AG08396 (cell line): ENCODE measurements around the gene MECR.

Source experiments
- DNase-seq: peaks from one replicate; pipeline ENCODE4 v3.0.0; 2012; ENCODE audit warnings: low spot score, mixed read lengths

Gene MECR

DNA sequence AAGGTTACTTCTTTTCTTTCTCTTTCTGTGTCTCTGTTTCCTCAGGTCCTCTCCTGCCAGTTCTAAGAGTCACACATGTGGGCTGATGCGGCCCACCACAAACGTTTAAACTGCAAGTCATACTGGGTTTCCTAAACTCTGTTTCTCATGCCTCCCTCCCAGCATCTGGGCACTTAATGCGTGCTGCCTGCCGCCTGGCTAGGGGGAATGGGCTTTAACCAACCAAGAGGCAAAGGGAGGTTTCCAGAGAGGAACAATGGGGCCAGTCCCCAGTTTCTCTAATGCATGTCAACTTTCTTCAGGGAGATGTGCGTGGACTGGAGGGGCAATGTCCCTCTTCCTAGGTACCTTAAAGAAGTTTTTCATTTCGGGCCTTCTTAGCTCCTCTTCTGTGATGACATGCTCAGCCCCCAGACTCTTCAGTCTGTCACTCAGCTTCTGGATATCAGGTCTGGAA, 29.1 kb downstream of the MECR start:
- no peak for DNase-seq

DNA sequence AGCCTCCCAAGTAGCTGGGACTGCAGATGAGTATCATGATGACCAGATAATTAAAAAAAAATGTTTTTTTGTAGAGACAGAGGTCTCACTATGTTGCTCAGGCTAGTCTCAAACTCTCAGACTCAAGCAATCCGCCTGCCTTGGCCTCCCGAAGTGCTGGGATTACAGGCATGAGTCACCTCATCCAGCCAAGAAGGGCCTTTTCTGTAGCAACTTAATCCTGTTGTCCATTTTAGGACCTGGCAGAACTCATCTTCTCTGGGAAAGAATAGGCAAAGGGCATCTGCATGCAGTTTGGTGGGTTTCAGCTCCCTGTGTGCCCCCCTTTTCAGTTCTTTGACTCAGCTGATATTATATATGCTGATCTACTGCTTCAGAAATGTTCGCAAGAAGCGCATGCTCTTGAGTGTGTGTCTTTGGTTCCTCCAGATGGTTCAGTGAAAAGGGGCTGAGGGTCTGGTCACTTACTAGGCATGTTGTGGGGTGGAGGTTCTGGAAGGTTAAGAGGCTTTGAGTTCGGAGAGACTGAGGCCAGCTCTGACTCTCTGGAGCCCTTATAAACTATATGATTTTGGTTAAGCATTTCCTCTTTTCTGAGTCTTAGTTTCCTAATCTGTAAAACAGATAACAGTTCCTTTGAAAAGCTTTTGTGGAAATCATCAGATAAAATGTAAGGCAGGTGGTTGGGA, 29.7 kb downstream of the MECR start:
- DNase-seq, result no peak

DNA sequence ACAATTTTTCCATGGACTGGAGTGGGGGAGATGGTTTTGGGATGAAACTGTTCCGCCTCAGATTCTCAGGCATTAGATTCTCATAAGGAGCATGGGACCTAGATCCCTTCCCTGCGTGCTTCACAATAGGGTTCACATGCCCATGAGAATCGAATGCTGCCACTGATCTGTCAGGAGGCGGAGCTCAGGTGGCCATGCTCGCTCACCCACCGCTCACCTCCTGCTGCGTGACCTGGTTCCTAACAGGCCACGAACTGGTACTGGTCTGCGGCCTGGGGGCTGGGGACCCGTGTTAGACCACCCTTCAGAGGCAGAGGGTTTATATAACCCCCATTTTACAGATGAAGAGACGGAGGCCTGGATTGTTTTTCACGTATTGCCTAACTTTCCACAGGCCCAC, 32.7 kb downstream of the MECR start:
- DNase-seq, result no peak

DNA sequence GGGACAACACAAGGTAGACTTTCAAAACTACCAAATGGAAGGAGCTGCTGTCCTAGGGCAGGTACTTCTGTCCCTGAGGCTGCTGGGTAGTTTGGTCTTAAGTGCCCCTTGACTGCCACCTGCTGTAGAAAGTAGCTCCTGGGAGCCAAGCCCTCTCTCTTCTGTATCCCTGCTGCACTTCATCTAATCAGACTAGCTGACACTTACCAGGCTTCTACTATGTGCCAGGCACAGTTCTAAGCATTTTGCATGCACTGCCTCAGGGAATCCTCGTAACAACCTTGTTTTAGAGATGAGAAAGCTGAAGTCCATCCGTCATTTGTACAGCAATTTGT, 33.2 kb downstream of the MECR start:
- no peak for DNase-seq

DNA sequence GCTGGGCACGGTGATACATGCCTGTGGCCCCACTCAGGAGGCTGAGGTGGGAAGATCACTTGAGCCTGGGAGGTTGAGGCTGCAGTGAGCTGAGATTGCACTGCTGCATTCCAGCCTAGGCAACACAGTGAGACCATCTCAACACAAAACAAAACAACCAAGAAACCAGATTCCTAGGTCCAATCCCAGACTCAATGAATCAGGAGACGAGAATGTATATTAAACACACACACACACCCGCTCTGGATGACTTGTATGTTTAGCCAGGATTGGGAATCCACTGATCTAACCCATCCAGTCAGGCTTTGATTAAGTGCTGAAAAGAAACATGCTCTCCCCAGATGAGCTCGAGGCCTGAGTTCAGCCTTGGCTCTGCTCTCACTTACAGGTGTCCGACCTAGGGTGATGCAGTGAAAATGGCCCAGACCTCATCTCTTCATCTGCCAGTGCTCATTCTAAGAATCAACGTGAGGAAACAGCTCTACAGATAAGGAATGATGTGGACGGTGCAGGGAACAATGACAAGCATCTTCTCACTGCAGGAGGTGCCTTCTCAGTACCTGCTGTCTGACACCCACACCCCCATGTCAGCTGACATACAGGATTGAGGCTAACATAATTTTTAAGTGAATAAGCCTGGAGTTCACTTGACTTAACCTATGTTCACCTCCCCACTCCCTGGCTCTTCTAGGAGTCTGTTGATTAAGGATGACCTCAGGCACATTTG, 33.7 kb downstream of the MECR start:
- peak; percentile 78 for DNase-seq

DNA sequence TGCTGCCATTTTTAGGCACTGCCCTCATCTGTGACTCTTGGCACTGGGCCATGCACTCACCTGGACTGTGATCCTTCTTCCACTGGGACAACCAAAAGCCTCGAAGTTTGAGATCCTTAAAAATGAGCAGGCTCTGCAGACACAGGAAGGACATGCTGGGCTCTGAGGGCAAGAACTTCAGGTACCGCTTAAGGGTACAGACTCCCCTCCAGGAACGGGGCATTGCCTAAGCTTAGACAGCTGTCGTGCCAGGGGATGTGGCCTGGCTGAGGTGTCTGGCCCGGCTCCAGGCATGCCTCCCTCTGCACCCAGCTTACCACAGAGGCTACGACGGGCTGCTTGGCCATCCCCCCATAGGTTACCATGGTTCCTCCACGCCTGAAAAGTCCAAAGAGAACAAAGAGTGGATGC, 34.8 kb downstream of the MECR start:
- no peak for DNase-seq

DNA sequence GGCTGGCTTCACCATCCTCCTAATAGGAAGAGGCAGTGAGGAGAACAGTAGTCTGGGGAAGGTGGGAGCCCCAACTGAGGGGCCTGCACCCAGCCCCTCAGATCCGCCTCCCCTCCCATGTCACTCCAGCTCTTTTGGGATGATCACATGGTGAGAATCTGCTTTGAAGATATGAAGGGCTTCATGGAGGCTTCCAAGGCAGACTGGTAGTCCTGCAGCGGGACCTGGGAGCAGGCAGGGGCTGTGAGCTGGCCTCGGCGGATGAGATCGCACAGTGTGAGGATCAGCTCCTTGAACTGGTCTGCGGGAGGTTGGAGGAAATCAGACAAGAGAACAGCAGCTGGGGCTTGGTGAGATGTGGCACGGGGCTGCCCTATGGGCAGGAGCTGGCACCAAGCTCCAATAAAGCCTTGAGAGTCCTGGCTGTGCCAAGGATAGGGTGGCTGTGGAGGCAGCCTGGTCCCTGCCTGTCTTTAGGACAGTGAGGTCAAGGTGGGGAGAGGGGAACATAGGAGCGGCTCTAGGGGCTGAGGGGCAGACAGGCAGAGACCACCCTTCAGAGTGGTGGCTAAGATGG, 36.8 kb downstream of the MECR start:
- DNase-seq, result no peak

DNA sequence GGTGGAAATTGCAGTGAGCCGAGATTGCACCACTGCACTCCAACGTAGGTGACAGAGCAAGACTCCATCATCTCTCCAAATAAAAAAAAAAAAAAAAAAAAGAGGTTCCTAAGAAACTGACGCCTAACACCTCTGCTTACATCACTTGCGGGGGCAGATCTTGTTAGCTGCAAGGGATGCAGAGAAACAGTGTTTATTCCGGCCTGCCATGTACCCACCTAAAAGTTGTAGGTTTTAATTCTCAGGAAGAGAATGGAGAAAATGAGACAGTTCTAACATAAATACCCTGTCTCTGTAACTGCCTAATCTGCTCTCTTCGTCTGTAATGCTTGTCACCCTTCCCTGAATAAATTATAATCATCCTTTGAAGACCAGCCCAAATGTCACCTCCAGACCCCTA, 40.0 kb downstream of the MECR start:
- DNase-seq, result no peak

DNA sequence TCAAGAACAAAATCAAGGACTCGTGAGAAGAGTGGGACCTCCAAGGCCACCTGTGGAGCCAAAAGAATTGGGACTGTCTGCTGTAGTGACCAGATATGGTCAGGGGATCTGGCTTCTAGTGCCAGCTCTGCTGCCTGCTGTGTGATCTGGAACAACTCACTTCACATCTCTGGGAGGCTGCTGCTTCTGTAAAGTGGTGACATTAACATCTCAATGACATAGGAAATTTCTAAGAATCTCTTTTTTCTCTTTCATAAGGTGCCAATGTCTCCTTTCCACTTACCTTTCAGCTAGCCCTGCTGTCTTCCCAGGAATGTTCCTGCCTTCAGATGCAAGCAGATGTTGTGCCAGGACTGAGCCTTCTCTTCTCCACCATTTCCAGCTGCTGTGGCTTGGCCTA, 44.0 kb downstream of the MECR start:
- DNase-seq, result no peak

DNA sequence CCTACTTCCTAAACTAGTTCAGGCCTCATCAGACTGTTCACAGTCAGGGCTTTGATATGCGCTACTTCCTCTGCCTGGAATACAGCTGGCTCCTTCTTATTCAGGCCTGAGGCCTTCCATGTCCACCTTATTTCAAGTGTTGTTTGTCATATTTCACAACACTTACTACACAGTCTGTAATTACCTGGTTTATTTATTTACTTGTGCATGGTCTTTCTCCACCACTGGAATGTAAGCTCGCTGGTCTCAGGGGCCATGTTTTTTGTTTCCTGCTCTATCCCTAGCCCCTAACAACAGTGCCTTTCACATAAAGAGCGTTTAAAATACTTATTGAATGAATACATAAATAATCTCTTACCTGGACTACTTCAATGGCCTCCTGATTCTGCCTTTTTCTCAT, 44.5 kb downstream of the MECR start:
- no peak for DNase-seq

DNA sequence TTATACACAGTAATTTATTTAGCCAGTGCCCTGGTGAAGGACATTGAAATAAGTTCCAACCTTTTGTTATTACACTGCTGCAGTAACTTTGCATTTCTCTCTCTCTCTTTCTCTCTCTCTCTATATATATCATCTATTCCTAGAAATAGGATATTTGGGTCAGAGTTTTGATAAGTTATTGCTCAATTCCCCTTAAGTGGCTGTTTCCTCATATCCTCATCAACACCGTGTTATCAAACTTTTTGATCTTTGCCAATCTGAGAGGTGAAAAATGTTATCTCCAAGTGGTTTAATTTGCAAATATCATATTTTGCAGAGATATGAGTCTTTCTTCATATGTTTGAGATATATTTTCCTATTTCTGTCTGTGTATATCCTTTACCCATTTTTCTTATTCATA, 47.4 kb downstream of the MECR start:
- no peak for DNase-seq

DNA sequence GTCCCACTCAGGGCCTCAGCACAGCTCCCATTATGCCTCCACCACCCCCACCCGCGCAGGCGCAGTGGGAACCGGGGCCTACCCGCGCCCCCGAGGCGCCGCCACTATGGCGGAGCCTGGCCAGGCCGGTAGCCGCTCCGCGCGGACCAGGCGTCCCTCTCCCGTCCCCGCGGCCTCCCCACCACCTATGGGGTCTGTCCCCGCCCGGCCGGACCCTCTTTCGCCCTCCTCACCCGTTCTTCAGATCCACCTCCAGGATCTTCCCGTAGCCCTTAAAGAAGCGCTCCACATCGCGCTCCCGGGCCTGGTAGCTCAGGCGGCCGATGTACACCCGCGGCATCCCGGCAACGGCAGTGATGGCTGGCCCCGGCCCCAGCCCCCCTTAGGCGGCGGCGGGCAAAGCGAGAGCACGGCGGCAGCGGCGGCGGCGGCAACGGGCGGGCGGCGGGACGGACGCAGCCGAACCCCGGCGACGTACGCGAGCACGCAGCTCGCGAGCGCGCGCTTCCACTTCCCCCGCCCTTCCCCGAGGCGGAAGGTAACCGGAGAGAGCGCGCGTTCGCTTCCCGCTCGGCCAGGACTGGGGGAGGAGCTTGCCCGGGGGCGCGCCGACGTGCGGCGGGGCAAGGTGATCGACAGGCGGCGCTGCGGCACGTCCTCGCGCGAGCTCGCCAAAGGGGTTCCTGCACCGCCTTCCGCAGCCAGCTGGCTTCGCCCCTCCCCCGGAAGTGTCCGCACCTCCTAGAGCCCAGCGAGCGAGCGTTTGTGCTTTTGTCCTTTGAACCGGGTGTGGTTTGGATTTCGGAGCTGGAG, 49.1 kb downstream of the MECR start, which contains the start of gene SRSF4:
Gene SRSF4, minus strand, starts transcription at position 488 of the 813 bp plus-strand sequence. Its CDS starts 148 bp downstream, at position 340.
- peak; percentile 98 for DNase-seq

DNA sequence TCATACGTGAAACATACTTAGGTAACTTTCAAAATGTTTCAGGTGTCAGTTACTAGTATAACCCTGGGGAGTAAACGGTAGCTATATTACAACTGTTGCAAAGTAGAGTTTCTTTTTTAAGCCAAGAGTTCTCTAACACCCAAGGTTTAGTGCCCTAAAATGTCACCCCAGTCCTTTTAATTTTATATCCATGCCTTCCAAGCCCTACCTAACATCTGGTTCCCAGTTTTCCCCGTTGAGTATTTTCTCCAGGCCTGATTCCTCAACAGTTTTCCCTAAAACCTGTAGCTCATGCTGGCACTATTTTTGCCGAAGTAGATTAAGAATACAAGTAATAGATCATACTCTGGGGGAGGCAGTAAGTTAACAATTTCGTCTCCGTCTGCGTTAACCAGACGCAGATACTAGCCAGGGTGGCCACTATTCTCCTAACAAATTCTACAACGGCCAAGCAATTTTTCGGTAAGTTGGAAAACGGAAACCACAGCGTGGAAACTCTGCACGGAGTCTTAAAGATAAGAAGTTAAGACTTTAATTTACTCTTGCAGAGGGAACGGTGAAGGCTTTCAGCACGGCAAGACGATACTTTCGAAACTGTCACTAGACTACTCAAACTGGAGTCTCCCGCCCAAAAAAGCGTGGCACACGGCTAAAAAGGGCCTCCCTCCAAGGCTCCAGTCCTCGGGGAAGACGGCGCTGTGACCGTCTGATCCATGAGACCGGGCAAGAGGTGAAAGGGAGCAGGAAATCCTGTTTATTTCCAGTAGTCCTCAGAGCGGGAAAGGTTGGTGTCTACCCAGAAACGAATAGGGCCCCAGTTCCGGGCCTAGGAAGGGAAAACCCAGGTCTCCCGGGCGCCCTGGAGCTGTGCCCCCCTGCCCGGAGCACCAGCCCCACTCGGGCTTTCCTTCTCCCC, 50.0 kb downstream of the MECR start:
- no peak for DNase-seq

DNA sequence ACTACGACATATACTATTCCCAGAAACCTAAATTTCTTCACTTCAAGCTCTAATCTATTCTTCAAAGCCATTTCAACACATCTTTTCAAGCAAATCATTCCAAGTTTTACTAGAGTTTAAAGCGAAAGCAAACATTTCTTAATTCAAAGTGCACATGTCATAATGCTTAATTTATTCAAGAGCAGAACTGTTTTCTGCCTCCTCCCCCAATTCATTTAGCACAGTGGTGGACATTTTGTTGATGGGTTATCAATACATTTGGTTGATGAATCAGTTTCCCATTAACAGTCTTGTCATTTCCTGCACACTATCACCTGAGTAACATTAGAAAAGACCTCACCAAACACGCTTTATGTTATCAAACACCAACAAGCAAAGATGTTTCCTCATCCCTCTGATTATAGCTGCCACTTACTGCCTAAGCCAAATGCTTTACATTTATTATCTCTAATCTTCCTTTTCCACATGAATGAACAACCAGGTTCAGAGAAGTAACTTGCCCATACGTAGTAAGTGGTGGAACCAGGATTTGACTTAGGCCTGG, 51.0 kb downstream of the MECR start:
- DNase-seq, result no peak

DNA sequence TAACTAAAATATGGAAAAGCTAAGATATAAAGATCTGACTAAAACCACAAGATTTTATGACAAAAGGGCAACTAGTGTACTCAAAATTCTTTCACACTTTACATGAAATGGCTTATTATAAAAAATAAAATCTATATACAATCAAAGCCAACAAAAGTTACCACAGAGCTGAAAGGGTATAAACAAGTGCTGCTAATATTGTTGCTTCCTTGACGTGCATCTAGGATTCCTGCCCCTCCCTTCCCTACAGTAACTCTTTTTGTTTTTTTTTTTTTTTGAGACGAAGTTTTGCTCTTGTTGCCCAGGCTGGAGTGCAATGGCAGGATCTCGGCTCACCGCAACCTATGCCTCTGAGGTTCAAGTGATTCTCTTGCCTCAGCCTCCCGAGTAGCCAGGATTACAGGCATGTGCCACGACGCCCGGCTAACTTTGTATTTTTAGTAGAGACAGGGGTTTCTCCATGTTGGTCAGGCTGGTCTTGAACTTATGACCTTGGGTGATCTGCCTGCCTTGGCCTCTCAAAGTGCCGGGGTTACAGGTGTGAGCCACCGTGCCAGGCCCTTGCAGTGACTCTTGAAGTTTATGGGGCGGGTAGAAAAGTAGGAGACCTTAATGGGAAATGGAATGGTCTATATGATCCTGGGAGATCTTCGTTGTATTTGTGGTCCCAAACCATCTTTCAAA, 53.6 kb downstream of the MECR start:
- no peak for DNase-seq

DNA sequence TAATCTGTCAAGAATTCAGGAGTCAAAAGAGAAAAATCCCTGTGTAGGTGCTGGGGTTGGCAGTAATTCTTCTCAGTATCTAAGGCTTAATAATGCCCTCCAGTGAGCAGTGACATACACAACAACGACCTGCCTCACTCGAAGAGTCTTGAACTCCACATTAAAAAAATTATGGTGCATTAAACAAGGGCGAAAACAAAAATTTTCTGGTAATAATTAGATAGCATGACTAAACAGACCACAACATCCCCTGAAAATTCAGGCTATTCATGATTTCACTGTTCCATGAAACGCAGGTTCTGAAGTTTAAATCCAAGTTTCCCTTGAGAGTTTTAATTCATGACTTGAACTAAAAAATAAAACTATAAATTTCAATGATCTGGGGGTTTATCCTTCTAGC, 54.2 kb downstream of the MECR start:
- DNase-seq, result no peak

DNA sequence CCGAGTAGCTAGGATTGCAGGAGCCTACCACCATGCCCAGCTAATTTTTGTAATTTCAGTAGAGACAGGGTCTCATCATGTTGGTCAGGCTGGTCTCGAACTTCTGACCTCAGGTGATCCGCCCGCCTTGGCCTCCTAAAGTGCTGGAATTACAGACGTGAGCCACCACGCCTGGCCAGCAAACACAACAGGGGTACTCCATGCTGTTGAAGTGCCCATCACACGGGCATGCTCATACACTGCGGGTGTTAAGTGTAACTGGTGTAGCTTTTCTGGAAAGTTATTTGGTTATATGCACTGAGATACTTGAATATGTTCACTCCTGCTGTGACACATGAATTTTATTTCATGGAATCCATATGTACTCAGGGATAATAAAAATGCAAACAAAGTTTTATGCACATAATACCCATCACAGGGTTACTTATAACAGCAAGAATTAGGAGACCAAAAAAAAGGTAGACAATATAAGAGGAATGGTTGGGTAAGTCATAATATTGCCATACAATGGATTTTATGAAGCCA, 58.3 kb downstream of the MECR start:
- DNase-seq, result no peak

DNA sequence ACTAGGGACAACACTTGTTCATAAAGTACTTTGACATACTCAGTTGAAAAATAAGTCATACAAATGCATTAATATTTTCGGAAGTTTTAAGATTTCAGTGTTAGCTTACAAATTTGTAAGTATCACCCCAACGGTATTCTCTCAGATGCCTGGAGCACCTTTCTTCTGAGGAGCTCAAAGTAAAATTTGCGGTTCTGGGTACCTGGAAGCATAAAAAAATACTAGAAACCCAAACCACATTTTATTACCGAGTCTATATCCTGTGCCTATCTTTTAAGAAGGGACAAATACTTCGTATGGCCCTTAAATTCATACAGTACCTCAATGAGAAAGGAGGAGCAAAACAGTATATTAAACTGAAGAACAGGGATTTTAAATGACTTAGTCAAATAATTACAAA, 59.2 kb downstream of the MECR start:
- DNase-seq, result no peak

DNA sequence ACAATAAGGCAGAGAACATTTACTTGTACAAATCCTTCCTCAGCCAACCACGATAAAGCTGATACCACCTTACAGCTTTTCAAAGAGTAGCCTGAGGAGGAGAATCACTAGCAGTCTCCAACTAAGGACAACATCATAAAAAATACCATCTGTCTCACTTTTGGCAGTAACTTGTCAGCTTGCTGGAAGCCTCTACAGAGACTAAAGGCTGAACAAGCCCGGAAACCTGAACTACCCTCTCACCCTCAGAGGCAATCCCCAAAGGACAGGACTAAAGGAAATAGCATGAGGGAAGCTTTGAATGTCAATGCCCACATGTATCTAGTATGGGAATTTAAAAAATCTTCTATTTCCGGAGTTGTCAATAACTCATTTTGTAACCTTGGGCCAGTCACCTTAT, 59.6 kb downstream of the MECR start:
- DNase-seq, result no peak

DNA sequence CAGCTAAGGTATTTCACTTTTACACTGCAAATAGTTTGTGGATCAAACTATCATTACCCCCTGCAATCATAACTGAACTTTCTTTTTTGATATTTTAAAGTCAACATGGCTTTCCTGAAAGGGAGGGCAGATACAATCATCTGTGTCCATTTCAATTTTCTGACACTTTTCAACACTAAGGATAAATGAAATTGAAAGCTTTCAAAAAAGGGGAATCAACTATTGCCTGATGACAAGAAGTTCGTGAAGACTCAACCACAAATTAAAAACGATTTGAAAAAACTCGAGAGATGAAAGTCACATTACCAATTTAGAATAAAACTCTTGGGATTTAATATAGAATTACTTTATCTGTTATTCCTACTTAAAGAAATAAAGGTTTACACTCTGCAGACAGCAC, 60.8 kb downstream of the MECR start:
- DNase-seq, result no peak
